HUES48 (cell line): ENCODE results near the gene INO80B.

Experiments
- H3K27ac ChIP-seq: one replicate; pipeline ENCODE4 v1.7.0; 2013; ENCODE audit warnings: low read depth, low read length, inconsistent platforms
- H3K27me3 ChIP-seq: 2 replicates; pipeline ENCODE4 v1.6.1; 2013; ENCODE audit warnings: mild to moderate bottlenecking, low read length; ENCODE audit not compliant: control insufficient read depth, insufficient read depth
- H3K36me3 ChIP-seq: 2 replicates; pipeline ENCODE4 v1.6.1; 2013; ENCODE audit warnings: low read length; ENCODE audit not compliant: control insufficient read depth, insufficient read depth
- H3K4me1 ChIP-seq: 2 replicates; pipeline ENCODE4 v1.6.1; 2013; ENCODE audit warnings: mild to moderate bottlenecking, low read length; ENCODE audit not compliant: control insufficient read depth, insufficient read depth
- H3K4me3 ChIP-seq: 2 replicates; pipeline ENCODE4 v1.5.1; 2013; ENCODE audit warnings: mild to moderate bottlenecking, low read depth, low read length
- H3K9ac ChIP-seq: 2 replicates; pipeline ENCODE4 v1.6.1; 2013; ENCODE audit warnings: mild to moderate bottlenecking, low read depth, low read length, moderate library complexity
- H3K9me3 ChIP-seq: 2 replicates; pipeline ENCODE4 v1.6.1; 2013; ENCODE audit warnings: low read length; ENCODE audit not compliant: control insufficient read depth, insufficient read depth

Gene INO80B

GRCh38 chr2:74486141-74486540, 31.3 kb downstream of the INO80B start:
- no peaks in the 10 kb centered on the region for H3K9me3 ChIP-seq
- H3K4me1 ChIP-seq: peaks cover 5% of the 10 kb centered on the region
- H3K27ac ChIP-seq: no peak overlapping the region
- peaks cover 21% of the 10 kb centered on the region for H3K36me3 ChIP-seq
- H3K27me3 ChIP-seq: no peaks in the 10 kb centered on the region
- no peak overlapping the region for H3K4me3 ChIP-seq
- H3K9ac ChIP-seq: no peak overlapping the region

GRCh38 chr2:74488643-74489481, 34.0 kb downstream of the INO80B start:
- no peaks in the 10 kb centered on the region for H3K4me1 ChIP-seq
- no peaks in the 10 kb centered on the region for H3K9me3 ChIP-seq
- H3K27ac ChIP-seq: no peak overlapping the region
- peaks cover 44% of the 10 kb centered on the region for H3K36me3 ChIP-seq
- no peak overlapping the region for H3K4me3 ChIP-seq
- H3K27me3 ChIP-seq: no peaks in the 10 kb centered on the region
- no peak overlapping the region for H3K9ac ChIP-seq

GRCh38 chr2:74489906-74490305, 35.0 kb downstream of the INO80B start:
- H3K9ac ChIP-seq: no peak overlapping the region

GRCh38 chr2:74491648-74492544, 37.0 kb downstream of the INO80B start:
- no peak overlapping the region for H3K9ac ChIP-seq

More at GRCh38 chr2:74489906-74490305, 35.0 kb downstream of the INO80B start:
- Histone ChIP-seq H3K4me1 (no peaks in the 10 kb centered on the region), H3K4me3 (no peak overlapping the region), H3K27ac (no peak overlapping the region), H3K9me3 (no peaks in the 10 kb centered on the region), H3K27me3 (no peaks in the 10 kb centered on the region), H3K36me3 (peaks cover 50% of the 10 kb centered on the region)

GRCh38 chr2:74493546-74493945, 38.7 kb downstream of the INO80B start:
- no peak overlapping the region for H3K9ac ChIP-seq
- H3K9me3 ChIP-seq: no peaks in the 10 kb centered on the region
- peaks cover 35% of the 10 kb centered on the region for H3K27me3 ChIP-seq
- no peak overlapping the region for H3K4me3 ChIP-seq
- peaks cover 45% of the 10 kb centered on the region for H3K36me3 ChIP-seq
- H3K4me1 ChIP-seq: peaks cover 4% of the 10 kb centered on the region; the same call in 1 of the 2 replicates
- no peak overlapping the region for H3K27ac ChIP-seq

More at GRCh38 chr2:74491648-74492544, 37.0 kb downstream of the INO80B start:
- Histone ChIP-seq H3K9me3 (no peaks in the 10 kb centered on the region), H3K4me1 (no peaks in the 10 kb centered on the region), H3K4me3 (no peak overlapping the region), H3K27ac (no peak overlapping the region), H3K27me3 (peaks cover 18% of the 10 kb centered on the region), H3K36me3 (peaks cover 46% of the 10 kb centered on the region)

- peaks cover 39% of the 10 kb centered on the region for H3K36me3 ChIP-seq
- H3K27me3 ChIP-seq: peaks cover 54% of the 10 kb centered on the region
- no peak overlapping the region for H3K27ac ChIP-seq
Measured at GRCh38 chr2:74495440-74495839, 40.6 kb downstream of the INO80B start.

GRCh38 chr2:74496997-74497776, 42.3 kb downstream of the INO80B start:
- H3K27ac ChIP-seq: no peak overlapping the region
- H3K27me3 ChIP-seq: peaks cover 71% of the 10 kb centered on the region
- H3K9ac ChIP-seq: no peak overlapping the region
- H3K4me3 ChIP-seq: peak overlapping the region; percentile 57
- H3K9me3 ChIP-seq: no peaks in the 10 kb centered on the region
- peaks cover 11% of the 10 kb centered on the region; the same call in 1 of the 2 replicates for H3K4me1 ChIP-seq
- peaks cover 22% of the 10 kb centered on the region for H3K36me3 ChIP-seq

More at GRCh38 chr2:74495440-74495839, 40.6 kb downstream of the INO80B start:
- H3K9ac ChIP-seq: no peak overlapping the region
- no peaks in the 10 kb centered on the region for H3K9me3 ChIP-seq
- H3K4me3 ChIP-seq: no peak overlapping the region
- H3K4me1 ChIP-seq: peaks cover 10% of the 10 kb centered on the region; the same call in 1 of the 2 replicates

- Histone ChIP-seq H3K9me3 (no peaks in the 10 kb centered on the region), H3K4me3 (peak overlapping the region; percentile 57), H3K36me3 (peaks cover 15% of the 10 kb centered on the region; the same call in 1 of the 2 replicates), H3K27me3 (peaks cover 79% of the 10 kb centered on the region), H3K27ac (no peak overlapping the region), H3K9ac (no peak overlapping the region), H3K4me1 (peaks cover 11% of the 10 kb centered on the region; the same call in 1 of the 2 replicates)
Measured at GRCh38 chr2:74497777-74498499, 43.1 kb downstream of the INO80B start.

GRCh38 chr2:74498500-74499266, 43.8 kb downstream of the INO80B start:
- H3K9me3 ChIP-seq: no peaks in the 10 kb centered on the region
- peaks cover 86% of the 10 kb centered on the region for H3K27me3 ChIP-seq
- peaks cover 11% of the 10 kb centered on the region; the same call in 1 of the 2 replicates for H3K4me1 ChIP-seq
- peak overlapping the region; percentile 57 for H3K4me3 ChIP-seq
- peaks cover 7% of the 10 kb centered on the region; the same call in 1 of the 2 replicates for H3K36me3 ChIP-seq
- no peak overlapping the region for H3K9ac ChIP-seq
- H3K27ac ChIP-seq: no peak overlapping the region
